Stimulated activated memory B cell treated with anti-CD40 and anti-IgM and Interleukin-4, amounts not matched to agents 10 μg/mL and 1 μg/mL and 100 μg/mL, for 72 hours (primary cell): ENCODE data around the gene VMP1.
A peak's percentile ranks its signal among the peaks of the same experiment; 100 is the strongest.

ENCODE experiments used
- ATAC-seq: fragments of 150-1000 bp; cut with Tn5 transposase; 2 replicates; pipeline ENCODE4 v1.10.0; 2021
- H3K27ac Mint-ChIP-seq: one replicate; pipeline ENCODE4 v1.8.0; 2022; ENCODE audit warnings: mild to moderate bottlenecking, mixed read lengths
- H3K27me3 Mint-ChIP-seq: one replicate; pipeline ENCODE4 v1.8.0; 2022; ENCODE audit warnings: mixed read lengths
- H3K36me3 Mint-ChIP-seq: one replicate; pipeline ENCODE4 v1.8.0; 2022; ENCODE audit warnings: mixed read lengths
- H3K4me1 Mint-ChIP-seq: one replicate; pipeline ENCODE4 v1.8.0; 2022; ENCODE audit warnings: mixed read lengths
- H3K4me3 Mint-ChIP-seq: one replicate; pipeline ENCODE4 v1.8.0; 2022; ENCODE audit warnings: mild to moderate bottlenecking, moderate library complexity, mixed read lengths
- H3K9me3 Mint-ChIP-seq: one replicate; pipeline ENCODE4 v1.8.0; 2022; ENCODE audit warnings: mixed read lengths

Gene VMP1

GRCh38 chr17:59707149-59707970, at the start of gene VMP1, which contains the start of gene PTRH2:
Gene VMP1, plus strand, starts transcription at chr17:59707654. Its CDS starts 23,793 bp downstream, at chr17:59731447.
Gene PTRH2, minus strand, starts transcription at chr17:59707430. Its CDS starts 9,452 bp downstream, at chr17:59697978.
- peak; percentile 99 for ATAC-seq

GRCh38 chr17:59666235-59666634, 41.2 kb upstream of the VMP1 start:
- no peak for ATAC-seq
- Mint-ChIP-seq H3K36me3 (peaks cover 26% of the 10 kb centered on the region), H3K9me3 (no peaks in the 10 kb centered on the region), H3K4me3 (no peak overlapping the region), H3K4me1 (peaks cover 20% of the 10 kb centered on the region), H3K27me3 (no peaks in the 10 kb centered on the region), H3K27ac (no peak overlapping the region)

More at GRCh38 chr17:59707149-59707970, at the start of gene VMP1, which contains the start of gene PTRH2:
- H3K4me3 Mint-ChIP-seq = peak within 1 kb of the TSS; percentile 98
- no peaks in the 10 kb centered on the region for H3K27me3 Mint-ChIP-seq
- H3K36me3 Mint-ChIP-seq = peaks cover 9% of the 10 kb centered on the region
- H3K4me1 Mint-ChIP-seq = peaks cover 63% of the 10 kb centered on the region
- no peaks in the 10 kb centered on the region for H3K9me3 Mint-ChIP-seq
- peak within 1 kb of the TSS; percentile 97 for H3K27ac Mint-ChIP-seq

GRCh38 chr17:59668816-59669215, 38.6 kb upstream of the VMP1 start:
- no peaks in the 10 kb centered on the region for H3K9me3 Mint-ChIP-seq
- H3K27ac Mint-ChIP-seq = peak overlapping the region; percentile 80
- ATAC-seq = no peak
- no peaks in the 10 kb centered on the region for H3K27me3 Mint-ChIP-seq
- peaks cover 38% of the 10 kb centered on the region for H3K36me3 Mint-ChIP-seq
- H3K4me3 Mint-ChIP-seq = no peak overlapping the region
- peaks cover 39% of the 10 kb centered on the region for H3K4me1 Mint-ChIP-seq

- H3K27ac Mint-ChIP-seq = peak overlapping the region; percentile 80
- no peak for ATAC-seq
Observed at GRCh38 chr17:59669411-59669810, 38.0 kb upstream of the VMP1 start.

GRCh38 chr17:59669944-59670343, 37.5 kb upstream of the VMP1 start:
- Mint-ChIP-seq H3K27ac (peak overlapping the region; percentile 80), H3K27me3 (no peaks in the 10 kb centered on the region), H3K4me3 (no peak overlapping the region), H3K9me3 (no peaks in the 10 kb centered on the region), H3K4me1 (peaks cover 50% of the 10 kb centered on the region), H3K36me3 (peaks cover 28% of the 10 kb centered on the region)
- no peak for ATAC-seq

More at GRCh38 chr17:59669411-59669810, 38.0 kb upstream of the VMP1 start:
- Mint-ChIP-seq H3K4me3 (no peak overlapping the region), H3K36me3 (peaks cover 33% of the 10 kb centered on the region), H3K27me3 (no peaks in the 10 kb centered on the region), H3K9me3 (no peaks in the 10 kb centered on the region), H3K4me1 (peaks cover 45% of the 10 kb centered on the region)

GRCh38 chr17:59671386-59671785, 36.1 kb upstream of the VMP1 start:
- Mint-ChIP-seq H3K27ac (peak overlapping the region; percentile 7), H3K4me1 (peaks cover 56% of the 10 kb centered on the region), H3K4me3 (no peak overlapping the region), H3K36me3 (peaks cover 23% of the 10 kb centered on the region), H3K9me3 (no peaks in the 10 kb centered on the region), H3K27me3 (no peaks in the 10 kb centered on the region)
- ATAC-seq = no peak

GRCh38 chr17:59675231-59675630, 32.2 kb upstream of the VMP1 start:
- Mint-ChIP-seq H3K27ac (peak overlapping the region; percentile 69), H3K27me3 (no peaks in the 10 kb centered on the region), H3K4me3 (no peak overlapping the region), H3K36me3 (peaks cover 25% of the 10 kb centered on the region), H3K9me3 (no peaks in the 10 kb centered on the region), H3K4me1 (peaks cover 41% of the 10 kb centered on the region)
- ATAC-seq = no peak

GRCh38 chr17:59676716-59677115, 30.7 kb upstream of the VMP1 start:
- H3K4me1 Mint-ChIP-seq = peaks cover 31% of the 10 kb centered on the region
- H3K27ac Mint-ChIP-seq = no peak overlapping the region
- peaks cover 23% of the 10 kb centered on the region for H3K36me3 Mint-ChIP-seq
- ATAC-seq = no peak
- H3K27me3 Mint-ChIP-seq = no peaks in the 10 kb centered on the region
- no peaks in the 10 kb centered on the region for H3K9me3 Mint-ChIP-seq
- H3K4me3 Mint-ChIP-seq = no peak overlapping the region

- Mint-ChIP-seq H3K4me1 (peaks cover 16% of the 10 kb centered on the region), H3K9me3 (no peaks in the 10 kb centered on the region), H3K4me3 (no peak overlapping the region), H3K36me3 (peaks cover 30% of the 10 kb centered on the region), H3K27ac (no peak overlapping the region), H3K27me3 (no peaks in the 10 kb centered on the region)
- ATAC-seq = no peak
Observed at GRCh38 chr17:59678918-59679317, 28.5 kb upstream of the VMP1 start.

GRCh38 chr17:59680314-59680713, 27.1 kb upstream of the VMP1 start:
- H3K4me1 Mint-ChIP-seq = peaks cover 2% of the 10 kb centered on the region
- ATAC-seq = no peak
- no peak overlapping the region for H3K27ac Mint-ChIP-seq
- H3K4me3 Mint-ChIP-seq = no peak overlapping the region
- no peaks in the 10 kb centered on the region for H3K27me3 Mint-ChIP-seq
- H3K9me3 Mint-ChIP-seq = no peaks in the 10 kb centered on the region
- peaks cover 38% of the 10 kb centered on the region for H3K36me3 Mint-ChIP-seq

GRCh38 chr17:59683283-59683682, 24.2 kb upstream of the VMP1 start:
- H3K9me3 Mint-ChIP-seq = no peaks in the 10 kb centered on the region
- H3K36me3 Mint-ChIP-seq = peaks cover 51% of the 10 kb centered on the region
- no peak overlapping the region for H3K27ac Mint-ChIP-seq
- peaks cover 15% of the 10 kb centered on the region for H3K4me1 Mint-ChIP-seq
- no peaks in the 10 kb centered on the region for H3K27me3 Mint-ChIP-seq
- no peak overlapping the region for H3K4me3 Mint-ChIP-seq
- ATAC-seq = no peak

GRCh38 chr17:59684967-59685366, 22.5 kb upstream of the VMP1 start:
- peaks cover 15% of the 10 kb centered on the region for H3K4me1 Mint-ChIP-seq
- no peaks in the 10 kb centered on the region for H3K27me3 Mint-ChIP-seq
- no peak overlapping the region for H3K27ac Mint-ChIP-seq
- H3K4me3 Mint-ChIP-seq = no peak overlapping the region
- H3K9me3 Mint-ChIP-seq = no peaks in the 10 kb centered on the region
- peaks cover 60% of the 10 kb centered on the region for H3K36me3 Mint-ChIP-seq
- ATAC-seq = no peak

- Mint-ChIP-seq H3K4me3 (no peak overlapping the region), H3K9me3 (no peaks in the 10 kb centered on the region), H3K27me3 (no peaks in the 10 kb centered on the region), H3K4me1 (peaks cover 15% of the 10 kb centered on the region), H3K36me3 (peaks cover 63% of the 10 kb centered on the region), H3K27ac (peak overlapping the region; percentile 30)
- no peak for ATAC-seq
Observed at GRCh38 chr17:59688008-59688407, 19.4 kb upstream of the VMP1 start.

GRCh38 chr17:59688496-59688895, 19.0 kb upstream of the VMP1 start:
- H3K27me3 Mint-ChIP-seq = no peaks in the 10 kb centered on the region
- peak overlapping the region; percentile 30 for H3K27ac Mint-ChIP-seq
- peaks cover 15% of the 10 kb centered on the region for H3K4me1 Mint-ChIP-seq
- H3K4me3 Mint-ChIP-seq = no peak overlapping the region
- H3K36me3 Mint-ChIP-seq = peaks cover 61% of the 10 kb centered on the region
- H3K9me3 Mint-ChIP-seq = no peaks in the 10 kb centered on the region
- ATAC-seq = no peak

GRCh38 chr17:59693582-59693981, 13.9 kb upstream of the VMP1 start:
- H3K9me3 Mint-ChIP-seq = no peaks in the 10 kb centered on the region
- H3K27me3 Mint-ChIP-seq = no peaks in the 10 kb centered on the region
- no peak overlapping the region for H3K27ac Mint-ChIP-seq
- peaks cover 67% of the 10 kb centered on the region for H3K36me3 Mint-ChIP-seq
- no peak for ATAC-seq
- H3K4me3 Mint-ChIP-seq = no peak overlapping the region
- H3K4me1 Mint-ChIP-seq = peaks cover 30% of the 10 kb centered on the region

- peaks cover 38% of the 10 kb centered on the region for H3K4me1 Mint-ChIP-seq
- ATAC-seq = no peak
- no peak overlapping the region for H3K4me3 Mint-ChIP-seq
- no peaks in the 10 kb centered on the region for H3K9me3 Mint-ChIP-seq
- peak overlapping the region; percentile 12 for H3K27ac Mint-ChIP-seq
- H3K27me3 Mint-ChIP-seq = no peaks in the 10 kb centered on the region
- peaks cover 69% of the 10 kb centered on the region for H3K36me3 Mint-ChIP-seq
Observed at GRCh38 chr17:59694344-59694743, 13.1 kb upstream of the VMP1 start.
